HepG2 (cell line): ENCODE data around the gene DGCR8. TPM values are rescaled to one million over a fixed set of nuclear protein-coding genes. Genes with fewer than 3 reads are reported as not detected.

ENCODE experiments used
- AGO1 ChIP-seq: fragments of 200-400 bp; formaldehyde crosslinking; IDR thresholded peaks from 2 replicates; pipeline ENCODE4 v1.6.1; 2017; ENCODE audit warnings: mild to moderate bottlenecking, low read depth, low read length, moderate library complexity; ENCODE audit not compliant: poor library complexity, severe bottlenecking
- CCAR2 ChIP-seq: fragments of 200-400 bp; formaldehyde crosslinking; optimal IDR thresholded peaks from 2 replicates; pipeline ENCODE3; 2018; ENCODE audit warnings: low read depth, mild to moderate bottlenecking, low read length, moderate library complexity
- GMEB1 ChIP-seq: sonication (generic); formaldehyde crosslinking; IDR thresholded peaks from 2 replicates; pipeline ENCODE4 v1.5.1; 2020; ENCODE audit warnings: missing genetic modification reagents, mild to moderate bottlenecking, borderline replicate concordance
- POLR2A ChIP-seq, 2 experiments: IDR thresholded peaks; 2 replicates each; pipeline ENCODE4 v1.6.1; 2011; ENCODE audit warnings: low read depth in 2 of 2, low read length in 2 of 2, mild to moderate bottlenecking in 1 of 2, moderate library complexity in 1 of 2; ENCODE audit not compliant: insufficient read depth in 1 of 2
- SALL1 ChIP-seq: sonication (generic); formaldehyde crosslinking; IDR thresholded peaks from 2 replicates; pipeline ENCODE4 v1.8.0; 2022; ENCODE audit warnings: mild to moderate bottlenecking, missing genetic modification reagents
- ZGPAT ChIP-seq: IDR thresholded peaks from 2 replicates; pipeline ENCODE4 v1.6.1; 2016; ENCODE audit warnings: mild to moderate bottlenecking
- ZNF367 ChIP-seq: sonication (generic); formaldehyde crosslinking; IDR thresholded peaks from 2 replicates; pipeline ENCODE4 v1.4.0; 2020; ENCODE audit warnings: missing genetic modification reagents, borderline replicate concordance
- ZNF407 ChIP-seq: sonication (generic); formaldehyde crosslinking; IDR thresholded peaks from one replicate; pipeline ENCODE4 v1.5.1; 2020; ENCODE audit warnings: mild to moderate bottlenecking, missing genetic modification reagents; ENCODE audit errors: not compliant biosample characterization
- ZNF891 ChIP-seq: sonication (generic); formaldehyde crosslinking; IDR thresholded peaks from 2 replicates; pipeline ENCODE4 v1.5.0; 2020; ENCODE audit warnings: mild to moderate bottlenecking, missing genetic modification reagents
- polyA plus RNA-seq, 8 experiments: library from polyadenylated mRNA; depleted of rRNA in 3 of 8; stranded (reverse) in 7 of 8; unstranded in 1 of 8; fragments of >200 nt; fragmentation: Illumina TruSeq in 4 of 8; extraction: Trizol in 4 of 8; gene quantifications; 2 replicates each; pipeline versions ENCODE4 v1.2.1 to v1.2.3, GENCODE V29; 2011 to 2016; ENCODE audit warnings: low read depth in 4 of 8, missing spikeins in 1 of 8, mixed read lengths in 1 of 8; ENCODE audit not compliant: insufficient read depth in 1 of 8
- total RNA-seq, 5 experiments: library from RNA; depleted of rRNA; stranded (reverse); fragments of >200 nt; fragmentation: Illumina TruSeq; extraction: Trizol; gene quantifications; 2 replicates each; pipeline ENCODE4 v1.2.3, GENCODE V29; 2016; ENCODE audit warnings: low read depth in 1 of 5

DGCR8 gene
- total and polyA plus RNA-seq, 2 of the 13 experiments (the other 11 are each of a cell fraction or from before 2014, with no cell fraction given): 10.2 to 23.2 TPM

- TF ChIP-seq GMEB1 (CRISPR knock-in tag) (peak; percentile 74), POLR2A (IDR thresholded peaks at IDR 0.05; ENCODE audit: insufficient read depth in 1 of 2, low read depth in 2 of 2, low read length in 2 of 2) (peak in 1 of 2 experiments; percentile 46; a peak in 1 of 4 replicates), ZNF367 (CRISPR knock-in tag) (no peak), CCAR2 (no peak), ZNF407 (CRISPR knock-in tag) (peak; percentile 22), ZGPAT (CRISPR knock-in tag) (peak; percentile 37; the same call in 1 of the 2 replicates), AGO1 (peak; percentile 44), ZNF891 (CRISPR knock-in tag) (peak; percentile 34; the same call in 1 of the 2 replicates), SALL1 (CRISPR knock-in tag) (peak; percentile 27)
Observed at GRCh38 chr22:20130731-20131596, 50.9 kb downstream of the DGCR8 start (continued).
